ENCODE results near the gene ITIH1.
A peak's percentile ranks its signal among the peaks of the same experiment; 100 is the strongest.

The ITIH1 gene

GRCh38 chr3:52824037-52824436 is 46.6 kb downstream of the ITIH1 start:
- TF ChIP-seq Cebpa-rat (IDR thresholded peaks at IDR 0.05) = no peak
- H3K27me3 ChIP-seq = no peaks in the 10 kb centered on the region
- H3K27ac ChIP-seq = no peak overlapping the region
- H3K9me3 ChIP-seq = no peaks in the 10 kb centered on the region
- no peak overlapping the region for H3K4me2 ChIP-seq
- H3K36me3 ChIP-seq = peaks cover 11% of the 10 kb centered on the region; the same call in 1 of the 2 replicates
- H3K4me3 ChIP-seq = no peak overlapping the region
- H4K20me1 ChIP-seq = no peaks in the 10 kb centered on the region
- H3K9ac ChIP-seq = no peak overlapping the region
- peaks cover 21% of the 10 kb centered on the region for H3K4me1 ChIP-seq

DNA sequence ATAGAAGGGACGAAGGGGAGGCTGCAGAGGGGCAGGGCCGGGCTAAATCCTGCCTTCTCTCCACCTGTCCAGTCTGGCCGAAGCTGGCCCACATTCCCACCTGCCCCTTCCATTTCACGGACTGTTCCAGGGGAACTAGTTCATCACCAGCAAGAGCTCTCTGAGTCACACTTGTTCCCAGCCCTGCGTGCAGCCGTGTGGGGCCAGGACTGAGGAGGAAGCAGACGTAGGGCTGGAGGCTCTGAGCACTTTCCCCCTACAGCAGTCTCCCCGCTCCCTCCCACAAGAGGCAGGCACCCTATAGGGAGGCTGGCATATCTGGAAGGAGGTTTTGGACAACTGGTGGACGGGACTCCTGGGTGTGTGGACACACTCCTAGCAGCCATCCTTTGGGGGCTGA is 50.0 kb downstream of the ITIH1 start:
- Histone ChIP-seq H3K4me2 (no peak overlapping the region), H3K4me3 (no peak overlapping the region), H3K27ac (0 out of 2 replicates have a peak overlapping the region, but pooled peaks have one; percentile 38), H3K36me3 (peaks cover 11% of the 10 kb centered on the region; the same call in 1 of the 2 replicates), H3K27me3 (no peaks in the 10 kb centered on the region), H3K9ac (no peak overlapping the region), H3K9me3 (no peaks in the 10 kb centered on the region), H4K20me1 (no peaks in the 10 kb centered on the region), H3K4me1 (peaks cover 22% of the 10 kb centered on the region)
- no peak for TF ChIP-seq Cebpa-rat (IDR thresholded peaks at IDR 0.05)

DNA sequence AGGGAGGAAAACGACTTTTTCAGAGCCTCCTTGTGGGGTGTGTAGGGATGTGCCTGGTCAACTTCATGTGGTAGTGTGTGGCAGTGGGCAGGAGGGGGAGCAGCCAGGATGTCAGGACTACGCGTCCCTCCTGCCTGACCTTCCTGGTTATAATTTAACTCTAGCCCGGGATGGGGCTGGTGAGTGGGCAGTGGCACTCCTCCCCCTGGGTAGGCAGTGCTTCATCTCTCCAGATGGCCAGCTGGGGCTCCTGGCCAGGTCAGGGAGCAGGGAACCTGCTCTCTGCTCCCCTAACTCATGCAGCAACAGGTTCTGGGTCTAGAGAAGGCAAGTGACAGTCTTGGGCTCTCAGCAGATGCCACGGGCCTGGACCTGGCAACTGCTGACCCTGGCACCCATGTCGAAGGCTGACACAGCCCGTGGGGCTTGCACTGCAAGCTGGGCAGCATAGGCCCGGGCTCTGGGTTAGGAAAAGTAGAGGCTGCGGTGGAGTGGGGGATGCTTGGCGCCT is 50.5 kb downstream of the ITIH1 start:
- no peak for TF ChIP-seq Cebpa-rat (IDR thresholded peaks at IDR 0.05)
- H3K9me3 ChIP-seq = no peaks in the 10 kb centered on the region
- peaks cover 11% of the 10 kb centered on the region; the same call in 1 of the 2 replicates for H3K36me3 ChIP-seq
- H3K4me3 ChIP-seq = no peak overlapping the region
- H3K4me2 ChIP-seq = no peak overlapping the region
- H3K27ac ChIP-seq = 0 out of 2 replicates have a peak overlapping the region, but pooled peaks have one; percentile 38
- H3K4me1 ChIP-seq = peaks cover 27% of the 10 kb centered on the region
- H3K9ac ChIP-seq = no peak overlapping the region
- H3K27me3 ChIP-seq = no peaks in the 10 kb centered on the region
- H4K20me1 ChIP-seq = no peaks in the 10 kb centered on the region

- Histone ChIP-seq H3K27ac (0 out of 2 replicates have a peak overlapping the region, but pooled peaks have one; percentile 9), H3K27me3 (no peaks in the 10 kb centered on the region), H4K20me1 (no peaks in the 10 kb centered on the region), H3K9ac (no peak overlapping the region; the same call in 1 of the 2 replicates), H3K36me3 (no peaks in the 10 kb centered on the region), H3K4me3 (no peak overlapping the region), H3K4me1 (peaks cover 43% of the 10 kb centered on the region), H3K9me3 (no peaks in the 10 kb centered on the region), H3K4me2 (no peak overlapping the region)
- no peak for TF ChIP-seq Cebpa-rat (IDR thresholded peaks at IDR 0.05)
Measured at GRCh38 chr3:52829482-52829881, 52.1 kb downstream of the ITIH1 start.

- H3K27me3 ChIP-seq = no peaks in the 10 kb centered on the region
Measured at GRCh38 chr3:52829906-52830463, 52.6 kb downstream of the ITIH1 start.

GRCh38 chr3:52830535-52831258 is 53.3 kb downstream of the ITIH1 start, which contains the start of gene ITIH4:
ITIH4 (minus strand) TSS chr3:52830672; CDS start chr3:52830642, 30 bp downstream.
- Histone ChIP-seq H3K4me2 (peak within 1 kb of the TSS; percentile 82), H3K36me3 (0 out of 2 replicates have a peak, but pooled peaks cover 8% of the 10 kb centered on the region), H3K27ac (peak within 1 kb of the TSS; percentile 69), H4K20me1 (no peaks in the 10 kb centered on the region), H3K4me3 (no peak within 1 kb of the TSS), H3K9ac (peak within 1 kb of the TSS; percentile 45; the same call in 1 of the 2 replicates), H3K27me3 (no peaks in the 10 kb centered on the region), H3K4me1 (peaks cover 55% of the 10 kb centered on the region), H3K9me3 (no peaks in the 10 kb centered on the region)
- no peak for TF ChIP-seq Cebpa-rat (IDR thresholded peaks at IDR 0.05)

More at GRCh38 chr3:52829906-52830463, 52.6 kb downstream of the ITIH1 start:
- TF ChIP-seq Cebpa-rat (IDR thresholded peaks at IDR 0.05) = no peak
- H3K9ac ChIP-seq = no peak overlapping the region; the same call in 1 of the 2 replicates
- H4K20me1 ChIP-seq = no peaks in the 10 kb centered on the region
- 0 out of 2 replicates have a peak, but pooled peaks cover under 1% of the 10 kb centered on the region for H3K36me3 ChIP-seq
- no peak overlapping the region for H3K4me3 ChIP-seq
- H3K4me2 ChIP-seq = no peak overlapping the region
- no peaks in the 10 kb centered on the region for H3K9me3 ChIP-seq
- H3K4me1 ChIP-seq = peaks cover 48% of the 10 kb centered on the region
- no peak overlapping the region for H3K27ac ChIP-seq

DNA sequence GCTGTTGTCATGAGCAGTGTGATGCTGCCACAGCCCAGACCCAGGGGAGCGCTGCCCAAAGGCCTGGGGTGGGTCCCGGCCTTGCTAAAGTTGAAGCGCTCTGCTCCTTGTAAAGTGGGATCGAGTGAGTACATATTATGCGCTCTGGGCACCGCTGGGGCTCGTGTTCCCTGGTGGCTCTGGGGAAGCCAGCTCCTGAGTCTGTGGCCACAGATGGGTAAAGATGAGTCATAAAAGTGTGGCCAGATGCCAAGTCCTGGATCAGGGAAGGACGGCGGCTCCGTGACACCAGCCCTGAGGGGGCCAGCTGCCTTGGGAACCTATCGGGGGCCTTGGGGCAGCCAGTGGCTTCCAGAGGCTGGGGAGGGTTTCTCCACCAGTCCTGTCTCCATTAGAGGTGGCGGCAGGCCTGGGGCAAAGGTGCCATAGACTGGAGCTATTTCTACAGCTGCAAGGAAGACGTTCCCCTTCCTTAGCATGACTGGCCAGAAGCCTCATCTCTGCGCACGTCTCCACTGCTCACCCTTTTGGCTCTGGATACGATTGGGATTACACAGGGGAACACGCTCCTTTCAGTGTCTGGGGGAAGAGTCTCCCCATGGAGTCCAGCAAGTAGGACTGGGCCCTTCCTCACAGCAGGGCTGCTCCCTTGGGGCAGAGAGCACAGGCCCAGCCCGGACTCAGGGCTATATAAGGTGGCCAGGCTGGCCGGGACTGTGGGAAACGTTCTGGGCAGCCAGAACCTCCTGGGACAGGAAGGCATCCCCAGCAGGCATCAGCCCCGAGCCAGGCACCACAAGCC is 54.3 kb downstream of the ITIH1 start:
- H3K9ac ChIP-seq = peak overlapping the region; percentile 45; the same call in 1 of the 2 replicates
- no peak for TF ChIP-seq Cebpa-rat (IDR thresholded peaks at IDR 0.05)
- no peaks in the 10 kb centered on the region for H3K9me3 ChIP-seq
- peaks cover 65% of the 10 kb centered on the region for H3K4me1 ChIP-seq
- no peaks in the 10 kb centered on the region for H3K27me3 ChIP-seq
- H3K36me3 ChIP-seq = 0 out of 2 replicates have a peak, but pooled peaks cover 14% of the 10 kb centered on the region
- H3K4me2 ChIP-seq = peak overlapping the region; percentile 82
- no peak overlapping the region for H3K4me3 ChIP-seq
- no peaks in the 10 kb centered on the region for H4K20me1 ChIP-seq
- peak overlapping the region; percentile 69 for H3K27ac ChIP-seq

DNA sequence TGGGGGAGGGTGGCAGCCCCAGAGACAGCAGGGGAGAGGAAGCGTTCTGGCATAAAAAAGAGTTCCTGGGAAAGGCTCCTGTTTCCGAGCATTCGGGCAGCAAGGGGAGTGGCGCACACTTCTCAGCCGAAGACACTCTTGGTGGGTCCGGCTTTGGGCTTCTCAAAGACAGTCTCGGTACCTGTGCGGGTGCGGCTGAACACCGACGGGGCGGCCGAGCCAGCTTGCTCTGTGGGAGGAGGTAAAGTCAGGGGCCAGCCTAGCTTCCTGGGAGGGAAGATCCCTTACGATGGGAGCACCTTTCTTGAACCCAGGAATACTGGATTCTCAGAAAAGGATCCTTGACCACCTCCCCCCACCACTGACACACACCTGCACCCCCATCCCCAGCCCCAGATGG is 55.8 kb downstream of the ITIH1 start:
- Histone ChIP-seq H4K20me1 (no peaks in the 10 kb centered on the region), H3K4me1 (peaks cover 80% of the 10 kb centered on the region), H3K4me3 (no peak overlapping the region), H3K36me3 (0 out of 2 replicates have a peak, but pooled peaks cover 14% of the 10 kb centered on the region), H3K4me2 (peak overlapping the region; percentile 82; the same call in 1 of the 2 replicates), H3K9ac (no peak overlapping the region), H3K27me3 (no peaks in the 10 kb centered on the region), H3K27ac (no peak overlapping the region), H3K9me3 (no peaks in the 10 kb centered on the region)
- TF ChIP-seq Cebpa-rat (IDR thresholded peaks at IDR 0.05) = no peak

- Histone ChIP-seq H3K36me3 (peaks cover 16% of the 10 kb centered on the region; the same call in 1 of the 2 replicates), H3K27me3 (no peaks in the 10 kb centered on the region), H3K27ac (peak within 1 kb of the TSS; percentile 25; the same call in 1 of the 2 replicates), H3K4me1 (peaks cover 97% of the 10 kb centered on the region), H3K4me2 (peak within 1 kb of the TSS; percentile 72), H3K4me3 (no peak within 1 kb of the TSS), H3K9ac (no peak within 1 kb of the TSS), H3K9me3 (no peaks in the 10 kb centered on the region), H4K20me1 (no peaks in the 10 kb centered on the region)
- no peak for TF ChIP-seq Cebpa-rat (IDR thresholded peaks at IDR 0.05)
Measured at GRCh38 chr3:52834871-52835501, 57.6 kb downstream of the ITIH1 start, which contains the start of gene MUSTN1. MUSTN1 (minus strand) TSS chr3:52835019; CDS start chr3:52834948, 71 bp downstream.

Measured in BLaER1 (cell line).